ENCODE measurements around the gene SAP30BP. TPM values are rescaled to one million over a fixed set of nuclear protein-coding genes. Genes with fewer than 3 reads are reported as not detected.

The SAP30BP gene
- total RNA-seq, 1 experiment from 2014 or later = 126 TPM

- no peaks in the 10 kb centered on the region for H3K27me3 Mint-ChIP-seq (ENCODE audit: insufficient read depth, unreplicated experiment)
- no peak for TF ChIP-seq CTCF (IDR thresholded peaks at IDR 0.05; ENCODE audit: insufficient read depth in 1 of 2, low read depth in 1 of 2, low read length in 1 of 2, severe bottlenecking in 1 of 2, unreplicated experiment in 1 of 2)
- Histone ChIP-seq H3K4me1 (no peaks in the 10 kb centered on the region), H3K27me3 (replicated peaks; ENCODE audit: control insufficient read depth, insufficient read depth, low read length) (no peaks in the 10 kb centered on the region), H3K9me3 (no peaks in the 10 kb centered on the region), H3K36me3 (ENCODE audit: control insufficient read depth, insufficient read depth, low read length) (no peaks in the 10 kb centered on the region), H3K4me3 (ENCODE audit: low read depth, low read length) (no peak overlapping the region)
- intact Hi-C loops (cut with micrococcal nuclease; ENCODE audit: unreplicated experiment) = no loop called here
- H3K4me1 Mint-ChIP-seq (ENCODE audit: low read depth, unreplicated experiment) = no peaks in the 10 kb centered on the region
- no peak for DNase-seq
- POLR2A ChIA-PET = no interaction called here
- no peaks in the 10 kb centered on the region for H3K9me3 Mint-ChIP-seq (ENCODE audit: unreplicated experiment)
- no TSS peak for BruUV-seq (replicated peaks)
- CTCF ChIA-PET = interaction anchor here (0.5 kb wide), 1 partner anchor 106 kb away, joined by 3 read pairs; no protein-coding TSS in a partner anchor
- H3K4me3 Mint-ChIP-seq (ENCODE audit: unreplicated experiment) = no peak overlapping the region
- H3K36me3 Mint-ChIP-seq (ENCODE audit: insufficient read depth, unreplicated experiment) = peaks cover 12% of the 10 kb centered on the region
- no peak overlapping the region for H3K27ac Mint-ChIP-seq (ENCODE audit: unreplicated experiment)
Observed at GRCh38 chr17:75739801-75740200, 72.7 kb downstream of the SAP30BP start.

- Mint-ChIP-seq H3K27me3 (ENCODE audit: insufficient read depth, unreplicated experiment) (no peaks in the 10 kb centered on the region), H3K27ac (ENCODE audit: unreplicated experiment) (no peak overlapping the region), H3K4me3 (ENCODE audit: unreplicated experiment) (no peak overlapping the region), H3K4me1 (ENCODE audit: low read depth, unreplicated experiment) (no peaks in the 10 kb centered on the region), H3K36me3 (ENCODE audit: insufficient read depth, unreplicated experiment) (peaks cover 12% of the 10 kb centered on the region), H3K9me3 (ENCODE audit: unreplicated experiment) (no peaks in the 10 kb centered on the region)
- POLR2A ChIA-PET = no interaction called here
- DNase-seq = no peak
- Histone ChIP-seq H3K27me3 (replicated peaks; ENCODE audit: control insufficient read depth, insufficient read depth, low read length) (no peaks in the 10 kb centered on the region), H3K9me3 (no peaks in the 10 kb centered on the region), H3K4me1 (no peaks in the 10 kb centered on the region), H3K36me3 (ENCODE audit: control insufficient read depth, insufficient read depth, low read length) (no peaks in the 10 kb centered on the region), H3K4me3 (ENCODE audit: low read depth, low read length) (no peak overlapping the region)
- intact Hi-C loops (cut with micrococcal nuclease; ENCODE audit: unreplicated experiment) = no loop called here
- no TSS peak for BruUV-seq (replicated peaks)
- no peak for TF ChIP-seq CTCF (IDR thresholded peaks at IDR 0.05; ENCODE audit: insufficient read depth in 1 of 2, low read depth in 1 of 2, low read length in 1 of 2, severe bottlenecking in 1 of 2, unreplicated experiment in 1 of 2)
- CTCF ChIA-PET = interaction anchor here (0.5 kb wide), 1 partner anchor 106 kb away, joined by 3 read pairs; no protein-coding TSS in a partner anchor
Observed at GRCh38 chr17:75740215-75740614, 73.1 kb downstream of the SAP30BP start.

- Histone ChIP-seq H3K4me3 (ENCODE audit: low read depth, low read length) (no peak overlapping the region), H3K27me3 (replicated peaks; ENCODE audit: control insufficient read depth, insufficient read depth, low read length) (no peaks in the 10 kb centered on the region), H3K4me1 (no peaks in the 10 kb centered on the region), H3K9me3 (no peaks in the 10 kb centered on the region), H3K36me3 (ENCODE audit: control insufficient read depth, insufficient read depth, low read length) (no peaks in the 10 kb centered on the region)
- BruUV-seq (replicated peaks) = no TSS peak
- CTCF ChIA-PET = no interaction called here
- Mint-ChIP-seq H3K4me3 (ENCODE audit: unreplicated experiment) (no peak overlapping the region), H3K9me3 (ENCODE audit: unreplicated experiment) (no peaks in the 10 kb centered on the region), H3K36me3 (ENCODE audit: insufficient read depth, unreplicated experiment) (peaks cover 12% of the 10 kb centered on the region), H3K27ac (ENCODE audit: unreplicated experiment) (no peak overlapping the region), H3K27me3 (ENCODE audit: insufficient read depth, unreplicated experiment) (no peaks in the 10 kb centered on the region), H3K4me1 (ENCODE audit: low read depth, unreplicated experiment) (no peaks in the 10 kb centered on the region)
- POLR2A ChIA-PET = no interaction called here
- intact Hi-C loops (cut with micrococcal nuclease; ENCODE audit: unreplicated experiment) = no loop called here
- no peak for DNase-seq
- no peak for TF ChIP-seq CTCF (IDR thresholded peaks at IDR 0.05; ENCODE audit: insufficient read depth in 1 of 2, low read depth in 1 of 2, low read length in 1 of 2, severe bottlenecking in 1 of 2, unreplicated experiment in 1 of 2)
Observed at GRCh38 chr17:75740631-75741077, 73.5 kb downstream of the SAP30BP start.

All from Caco-2 (cell line).